Loucy (cell line): ENCODE measurements around the gene APH1B.

ENCODE experiments used
- H2AFZ ChIP-seq: fragments of 200-600 bp; sonication (generic); 2 replicates; pipeline ENCODE4 v1.6.0; 2016; ENCODE audit warnings: antibody characterized with exemption, mild to moderate bottlenecking, low read length, moderate library complexity
- H3F3A ChIP-seq: fragments of 200-600 bp; 2 replicates; pipeline ENCODE4 v1.6.0; 2016; ENCODE audit warnings: antibody characterized with exemption, low read depth, mild to moderate bottlenecking
- H3K27me3 ChIP-seq: fragments of 200-600 bp; sonication (generic); 2 replicates; pipeline ENCODE4 v1.6.1; 2014; ENCODE audit warnings: low read length, mild to moderate bottlenecking; ENCODE audit not compliant: insufficient read depth, poor library complexity, severe bottlenecking
- H3K36me3 ChIP-seq: fragments of 200-600 bp; sonication (generic); 2 replicates; pipeline ENCODE4 v1.6.1; 2016; ENCODE audit warnings: low read length; ENCODE audit not compliant: insufficient read depth
- H3K4me1 ChIP-seq: fragments of 200-600 bp; sonication (generic); 2 replicates; pipeline ENCODE4 v1.5.1; 2014; ENCODE audit warnings: low read length, mild to moderate bottlenecking; ENCODE audit not compliant: insufficient read depth, poor library complexity, severe bottlenecking
- H3K4me2 ChIP-seq: fragments of 200-600 bp; sonication (generic); 2 replicates; pipeline ENCODE4 v1.6.0; 2014; ENCODE audit warnings: antibody characterized with exemption, low read length, low read depth, mild to moderate bottlenecking; ENCODE audit not compliant: poor library complexity, severe bottlenecking
- H3K4me3 ChIP-seq: fragments of 200-600 bp; sonication (generic); 2 replicates; pipeline ENCODE4 v1.5.1; 2014; ENCODE audit warnings: low read length, mild to moderate bottlenecking, mixed read lengths; ENCODE audit not compliant: poor library complexity, severe bottlenecking
- H3K79me2 ChIP-seq: fragments of 200-600 bp; sonication (generic); 2 replicates; pipeline ENCODE4 v1.6.1; 2014; ENCODE audit warnings: low read length; ENCODE audit not compliant: insufficient read depth
- H3K9ac ChIP-seq: fragments of 200-600 bp; sonication (generic); 2 replicates; pipeline ENCODE4 v1.6.0; 2014; ENCODE audit warnings: mild to moderate bottlenecking, low read depth, low read length, moderate library complexity; ENCODE audit not compliant: poor library complexity, severe bottlenecking
- H3K9me2 ChIP-seq: fragments of 200-600 bp; sonication (generic); replicated peaks from 2 replicates; pipeline ENCODE4 v1.6.1; 2016; ENCODE audit warnings: low read depth, low read length, mixed read lengths
- H3K9me3 ChIP-seq: fragments of 200-600 bp; sonication (generic); 2 replicates; pipeline ENCODE4 v1.6.1; 2014; ENCODE audit warnings: mild to moderate bottlenecking, antibody characterized with exemption, low read length, low read depth; ENCODE audit not compliant: insufficient read depth
- H4K20me1 ChIP-seq: fragments of 200-600 bp; sonication (generic); 2 replicates; pipeline ENCODE4 v1.6.0; 2014; ENCODE audit warnings: antibody characterized with exemption, low read length, mild to moderate bottlenecking; ENCODE audit not compliant: insufficient read depth, poor library complexity, severe bottlenecking
- CTCF ChIP-seq: fragments of 200-600 bp; sonication (generic); conservative IDR thresholded peaks from 2 replicates; pipeline ENCODE4 v1.5.1; 2014; ENCODE audit warnings: mild to moderate bottlenecking, antibody characterized with exemption, low read length
- EZH2phosphoT487 ChIP-seq: fragments of 200-600 bp; IDR thresholded peaks from 2 replicates; pipeline ENCODE4 v1.6.1; 2018; ENCODE audit warnings: antibody characterized with exemption, mild to moderate bottlenecking, moderate library complexity, borderline replicate concordance

APH1B gene

DNA sequence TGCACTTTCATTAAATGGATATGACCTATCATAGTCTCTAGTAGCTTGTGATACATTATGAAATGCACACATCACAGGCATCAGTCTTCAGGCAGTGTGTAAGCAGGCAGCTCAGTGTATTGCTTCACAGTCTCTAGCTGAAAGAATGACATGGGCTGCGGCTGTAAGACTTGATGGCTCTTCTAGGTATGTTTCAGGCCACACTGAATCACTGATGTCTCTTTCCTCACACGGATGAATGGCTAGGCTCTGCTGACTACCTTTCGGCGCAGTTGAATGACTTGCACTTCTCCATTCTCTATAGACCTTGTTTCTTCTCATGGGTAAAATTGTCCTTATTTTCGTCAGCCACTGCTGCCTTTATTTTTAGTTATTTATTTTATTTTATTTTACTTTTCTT is 15.4 kb downstream of the APH1B start:
- no peaks in the 10 kb centered on the region for H4K20me1 ChIP-seq
- no peak overlapping the region for H3K4me3 ChIP-seq
- no peaks in the 10 kb centered on the region for H3K9me2 ChIP-seq
- peaks cover 18% of the 10 kb centered on the region for H3K4me1 ChIP-seq
- H3K27me3 ChIP-seq = no peaks in the 10 kb centered on the region
- no peak overlapping the region for H3K4me2 ChIP-seq
- H3F3A ChIP-seq = no peaks in the 10 kb centered on the region
- no peak overlapping the region for H3K9ac ChIP-seq
- H3K79me2 ChIP-seq = no peaks in the 10 kb centered on the region
- H3K9me3 ChIP-seq = no peaks in the 10 kb centered on the region
- no peaks in the 10 kb centered on the region for H3K36me3 ChIP-seq
- no peak overlapping the region for H2AFZ ChIP-seq
- TF ChIP-seq EZH2phosphoT487 (no peak), CTCF (no peak)

GRCh38 chr15:63294359-63294758 is 17.0 kb downstream of the APH1B start:
- H3K9me3 ChIP-seq = no peaks in the 10 kb centered on the region
- no peaks in the 10 kb centered on the region for H3K79me2 ChIP-seq
- no peak overlapping the region for H3K4me3 ChIP-seq
- no peaks in the 10 kb centered on the region for H3K36me3 ChIP-seq
- no peak for TF ChIP-seq EZH2phosphoT487
- TF ChIP-seq CTCF = no peak
- no peak overlapping the region for H2AFZ ChIP-seq
- no peaks in the 10 kb centered on the region for H3F3A ChIP-seq
- H4K20me1 ChIP-seq = no peaks in the 10 kb centered on the region
- no peak overlapping the region for H3K4me2 ChIP-seq
- H3K9me2 ChIP-seq = no peaks in the 10 kb centered on the region
- no peak overlapping the region for H3K9ac ChIP-seq
- peaks cover 14% of the 10 kb centered on the region for H3K4me1 ChIP-seq
- H3K27me3 ChIP-seq = no peaks in the 10 kb centered on the region

DNA sequence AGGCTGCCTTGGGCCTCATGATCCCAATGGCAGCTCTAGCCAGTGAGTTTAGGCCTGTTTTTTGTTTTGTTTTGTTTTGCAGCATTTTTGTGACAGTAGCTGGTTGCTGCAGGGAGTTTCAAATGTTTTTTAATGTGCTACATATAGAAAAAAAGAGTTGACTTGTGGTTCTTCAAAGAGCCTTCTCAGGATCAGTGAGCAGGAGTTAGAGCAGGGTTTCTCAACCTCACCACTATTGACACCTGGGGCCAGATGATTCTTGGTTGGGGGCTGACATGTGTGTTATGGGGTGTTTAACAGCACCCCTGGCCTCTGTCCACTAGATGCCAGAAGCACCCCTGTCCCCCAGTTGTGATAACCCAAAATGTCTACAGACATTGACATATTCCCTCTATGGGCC is 17.9 kb downstream of the APH1B start:
- Histone ChIP-seq H3K27me3 (no peaks in the 10 kb centered on the region), H3K4me3 (no peak overlapping the region), H3K4me1 (peaks cover 14% of the 10 kb centered on the region), H3K9me3 (no peaks in the 10 kb centered on the region), H2AFZ (no peak overlapping the region), H4K20me1 (no peaks in the 10 kb centered on the region), H3K9me2 (no peaks in the 10 kb centered on the region), H3K9ac (no peak overlapping the region), H3F3A (no peaks in the 10 kb centered on the region), H3K79me2 (no peaks in the 10 kb centered on the region), H3K36me3 (no peaks in the 10 kb centered on the region), H3K4me2 (no peak overlapping the region)
- TF ChIP-seq EZH2phosphoT487 (no peak), CTCF (no peak)
